C4-2B (cell line): ENCODE results near the gene NAA80.

Source experiments
- H3K27ac ChIP-seq: fragments of 450-650 bp; 2 replicates; pipeline ENCODE4 v1.5.1; 2017
- ZFX ChIP-seq: fragments of 450-650 bp; IDR thresholded peaks from 2 replicates; pipeline ENCODE4 v1.6.1; 2017
- TF ChIP-seq, protein P1 (sequence below): fragments of 450-650 bp; conservative IDR thresholded peaks from 2 replicates; pipeline ENCODE4 v1.5.1; 2017; ENCODE audit warnings: mild to moderate bottlenecking

Gene NAA80

DNA sequence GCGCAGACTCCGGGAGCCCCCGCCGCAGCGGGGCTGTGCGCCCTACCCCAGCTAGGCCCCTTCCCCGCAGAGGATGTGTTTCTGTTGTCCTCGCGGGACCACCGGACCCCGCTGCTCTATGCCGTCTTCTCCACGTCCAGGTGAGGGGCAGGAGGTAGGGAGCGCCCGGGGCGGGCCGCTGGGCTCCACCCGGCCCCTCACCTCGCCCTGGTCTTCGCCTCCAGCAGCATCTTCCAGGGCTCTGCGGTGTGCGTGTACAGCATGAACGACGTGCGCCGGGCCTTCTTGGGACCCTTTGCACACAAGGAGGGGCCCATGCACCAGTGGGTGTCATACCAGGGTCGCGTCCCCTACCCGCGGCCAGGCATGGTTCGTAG is 25.5 kb downstream of the NAA80 start:
- no peak for TF ChIP-seq ZFX
- TF ChIP-seq, protein P1, sequence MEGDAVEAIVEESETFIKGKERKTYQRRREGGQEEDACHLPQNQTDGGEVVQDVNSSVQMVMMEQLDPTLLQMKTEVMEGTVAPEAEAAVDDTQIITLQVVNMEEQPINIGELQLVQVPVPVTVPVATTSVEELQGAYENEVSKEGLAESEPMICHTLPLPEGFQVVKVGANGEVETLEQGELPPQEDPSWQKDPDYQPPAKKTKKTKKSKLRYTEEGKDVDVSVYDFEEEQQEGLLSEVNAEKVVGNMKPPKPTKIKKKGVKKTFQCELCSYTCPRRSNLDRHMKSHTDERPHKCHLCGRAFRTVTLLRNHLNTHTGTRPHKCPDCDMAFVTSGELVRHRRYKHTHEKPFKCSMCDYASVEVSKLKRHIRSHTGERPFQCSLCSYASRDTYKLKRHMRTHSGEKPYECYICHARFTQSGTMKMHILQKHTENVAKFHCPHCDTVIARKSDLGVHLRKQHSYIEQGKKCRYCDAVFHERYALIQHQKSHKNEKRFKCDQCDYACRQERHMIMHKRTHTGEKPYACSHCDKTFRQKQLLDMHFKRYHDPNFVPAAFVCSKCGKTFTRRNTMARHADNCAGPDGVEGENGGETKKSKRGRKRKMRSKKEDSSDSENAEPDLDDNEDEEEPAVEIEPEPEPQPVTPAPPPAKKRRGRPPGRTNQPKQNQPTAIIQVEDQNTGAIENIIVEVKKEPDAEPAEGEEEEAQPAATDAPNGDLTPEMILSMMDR, result no peak
- no peak overlapping the region for H3K27ac ChIP-seq

DNA sequence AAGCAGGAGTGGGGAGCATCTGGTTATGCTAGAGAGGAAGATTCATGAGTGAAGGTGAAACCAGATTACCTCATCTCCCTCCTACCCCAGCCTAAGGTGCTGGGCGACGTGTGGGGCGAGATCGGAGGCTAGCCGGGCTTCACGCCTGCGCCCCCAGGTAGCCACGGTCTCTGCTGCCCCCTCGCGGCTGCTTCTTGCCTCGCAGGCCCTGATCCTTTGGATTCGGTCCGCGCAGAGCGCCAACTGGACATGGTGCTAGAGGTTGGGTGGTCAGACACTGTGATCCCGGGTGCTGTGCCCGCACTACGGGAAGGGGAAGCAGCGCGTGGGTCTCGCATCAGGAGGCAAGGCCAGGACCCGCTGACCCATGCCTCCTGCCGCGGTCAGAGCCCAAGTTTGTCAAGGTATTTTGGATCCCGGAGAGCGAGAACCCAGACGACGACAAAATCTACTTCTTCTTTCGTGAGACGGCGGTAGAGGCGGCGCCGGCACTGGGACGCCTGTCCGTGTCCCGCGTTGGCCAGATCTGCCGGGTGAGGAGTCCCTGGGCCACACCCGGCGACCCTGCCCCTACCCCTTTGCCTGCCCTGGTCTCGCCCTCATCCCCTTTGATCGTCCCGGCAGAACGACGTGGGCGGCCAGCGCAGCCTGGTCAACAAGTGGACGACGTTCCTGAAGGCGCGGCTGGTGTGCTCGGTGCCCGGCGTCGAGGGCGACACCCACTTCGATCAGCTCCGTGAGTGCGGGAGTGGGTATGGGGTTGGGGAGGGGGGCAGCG is 26.1 kb downstream of the NAA80 start:
- no peak for TF ChIP-seq ZFX
- TF ChIP-seq, protein P1, result peak; percentile 87
- peak overlapping the region; percentile 23 for H3K27ac ChIP-seq

DNA sequence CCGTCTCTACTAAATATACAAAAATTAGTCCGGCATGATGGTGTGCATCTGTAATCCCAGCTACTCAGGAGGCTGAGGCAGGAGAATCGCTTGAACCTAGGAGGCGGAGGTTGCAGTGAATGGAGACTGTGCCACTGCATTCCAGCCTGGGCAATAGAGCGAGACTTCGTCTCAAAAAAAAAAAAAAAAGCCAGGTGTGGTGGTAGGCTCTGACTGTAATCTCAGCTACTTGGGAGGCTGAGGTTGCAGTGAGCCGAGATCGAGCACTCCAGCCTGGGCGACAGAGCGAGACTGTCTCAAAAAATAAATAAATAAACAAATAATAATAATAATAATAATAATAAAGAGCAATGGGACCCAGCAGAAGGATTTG is 26.7 kb downstream of the NAA80 start:
- H3K27ac ChIP-seq, result peak overlapping the region; percentile 41

DNA sequence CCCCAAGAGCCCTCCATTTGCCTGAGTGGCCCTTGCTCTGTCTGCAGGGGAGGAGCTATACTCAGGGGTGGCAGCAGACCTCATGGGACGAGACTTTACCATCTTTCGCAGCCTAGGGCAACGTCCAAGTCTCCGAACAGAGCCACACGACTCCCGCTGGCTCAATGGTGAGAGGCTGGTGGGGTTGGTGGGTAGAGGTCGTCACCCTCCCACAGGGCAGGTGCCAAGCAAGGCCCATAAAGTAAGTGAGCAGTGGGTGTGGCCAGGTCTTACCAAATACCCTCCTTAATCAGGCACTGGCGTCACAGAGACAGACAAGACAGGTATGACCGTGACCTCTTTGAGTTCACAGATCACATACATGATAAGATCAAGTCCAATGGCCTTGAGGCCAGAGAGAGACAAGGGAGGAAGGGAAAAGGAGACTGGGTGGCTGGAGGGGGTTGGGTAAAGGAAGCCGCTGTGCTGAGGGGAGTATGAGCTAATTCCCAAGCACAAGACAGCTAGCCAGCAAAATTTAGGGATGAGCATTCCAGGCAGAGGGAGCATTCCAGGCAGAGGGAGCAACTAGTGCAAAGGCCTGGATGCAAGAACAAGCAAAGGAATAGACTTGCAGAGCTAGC is 27.8 kb downstream of the NAA80 start:
- TF ChIP-seq, protein P1, result no peak
- no peak for TF ChIP-seq ZFX
- peak overlapping the region; percentile 41 for H3K27ac ChIP-seq

DNA sequence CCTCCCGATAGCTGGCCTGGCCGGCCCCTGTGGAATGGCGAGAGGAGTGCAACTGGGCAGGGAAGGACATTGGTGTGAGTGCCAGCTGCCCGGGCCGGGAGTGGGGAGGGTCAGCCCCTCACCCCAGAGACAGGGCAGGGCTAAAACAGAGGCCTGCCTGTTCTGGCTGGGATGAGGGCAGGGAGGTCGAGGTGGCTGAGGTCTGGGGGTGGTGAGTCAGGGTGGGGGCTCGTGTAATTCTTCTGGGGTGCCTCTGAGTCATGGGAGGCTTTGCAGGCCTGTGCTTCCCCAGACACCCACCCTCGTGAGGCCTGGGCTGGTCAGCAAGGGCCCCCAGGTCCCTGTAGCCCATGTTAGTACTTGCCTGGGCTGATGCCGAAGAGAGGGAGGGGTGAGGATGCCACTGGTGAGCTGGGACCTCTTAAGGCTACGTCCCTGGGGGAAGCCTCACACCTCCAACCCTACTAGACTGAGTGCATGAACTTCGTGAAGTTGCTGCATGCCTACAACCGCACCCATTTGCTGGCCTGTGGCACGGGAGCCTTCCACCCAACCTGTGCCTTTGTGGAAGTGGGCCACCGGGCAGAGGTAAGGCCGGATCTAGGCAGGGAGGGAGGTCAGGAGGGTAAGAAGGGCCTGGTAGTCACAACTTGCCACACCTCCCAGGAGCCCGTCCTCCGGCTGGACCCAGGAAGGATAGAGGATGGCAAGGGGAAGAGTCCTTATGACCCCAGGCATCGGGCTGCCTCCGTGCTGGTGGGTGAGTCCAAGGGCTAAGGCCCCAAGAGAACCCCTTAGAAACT is 28.6 kb downstream of the NAA80 start:
- peak overlapping the region; percentile 41 for H3K27ac ChIP-seq

DNA sequence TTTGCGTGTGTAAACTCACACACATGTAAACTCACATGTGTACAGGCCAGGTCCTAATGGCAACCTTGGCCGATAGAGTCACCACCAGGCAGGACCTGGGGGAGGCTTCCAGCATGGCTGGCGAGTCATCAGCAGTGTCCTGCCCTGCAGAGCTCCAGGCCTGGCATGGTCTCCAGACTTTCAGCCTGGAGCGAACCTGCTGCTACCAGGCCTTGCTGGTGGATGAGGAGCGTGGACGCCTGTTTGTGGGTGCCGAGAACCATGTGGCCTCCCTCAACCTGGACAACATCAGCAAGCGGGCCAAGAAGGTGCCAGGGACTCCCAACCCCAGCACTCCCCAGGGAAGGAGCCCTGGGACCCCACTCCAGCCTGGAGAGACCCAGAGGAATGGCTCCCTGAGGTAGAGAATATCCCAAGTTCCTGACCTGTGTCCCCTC is 29.2 kb downstream of the NAA80 start:
- no peak for TF ChIP-seq ZFX
- TF ChIP-seq, protein P1, result no peak
- peak overlapping the region; percentile 41 for H3K27ac ChIP-seq

More for the DNA sequence above, 28.6 kb downstream of the NAA80 start:
- TF ChIP-seq, protein P1, result no peak
- no peak for TF ChIP-seq ZFX

DNA sequence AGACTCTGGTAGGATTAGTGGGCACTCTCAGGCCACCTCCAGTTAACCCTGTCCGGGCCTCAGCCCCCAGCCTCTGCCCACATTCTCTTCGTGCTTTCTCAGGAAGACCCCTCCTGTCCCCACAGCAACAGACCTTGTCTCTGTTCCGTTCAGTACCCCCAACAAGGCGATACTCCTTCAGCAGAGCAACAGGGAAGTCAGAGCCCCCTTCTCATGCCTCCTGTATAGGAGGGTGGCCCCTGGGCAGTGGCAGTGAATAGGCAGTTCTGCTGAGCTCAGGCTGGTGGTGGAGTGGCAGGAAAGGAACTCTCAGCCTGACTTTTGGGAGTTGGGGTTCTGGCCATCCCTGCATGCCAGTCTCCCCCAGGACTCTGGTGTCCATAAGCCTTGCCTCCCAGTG is 29.7 kb downstream of the NAA80 start:
- TF ChIP-seq ZFX, result no peak
- TF ChIP-seq, protein P1, result no peak
- H3K27ac ChIP-seq, result peak overlapping the region; percentile 41; the same call in 1 of the 2 replicates
